ENCODE results near the gene NXF3. TPM values are rescaled to one million over a fixed set of nuclear protein-coding genes. Genes with fewer than 3 reads are reported as not detected.

The NXF3 gene
- total and polyA plus RNA-seq, 4 donors = 0.33 to 1.5 (median 0.94) TPM

DNA sequence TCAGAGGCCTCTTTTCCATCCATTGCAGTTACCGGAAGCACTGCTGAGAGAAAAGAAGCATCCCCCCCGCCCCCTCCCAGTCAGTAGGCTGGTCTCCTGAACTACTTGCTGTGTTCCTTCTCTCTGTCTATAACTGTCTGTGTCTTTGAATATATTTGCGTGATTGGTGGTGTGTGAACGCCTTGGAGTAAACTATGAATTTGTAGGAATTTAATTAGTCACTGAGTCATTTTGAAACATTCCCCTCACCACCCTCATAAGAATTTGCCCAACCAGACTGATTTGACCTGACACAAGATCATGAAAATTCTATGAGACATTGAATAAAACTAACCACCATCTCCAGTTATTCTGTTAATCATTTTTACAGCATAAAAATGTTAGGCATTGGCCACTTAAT lies 6.7 kb upstream of the NXF3 start (continued):
- TF ChIP-seq RAD21 (IDR thresholded peaks at IDR 0.05) (no peak), HNF4A (conservative IDR thresholded peaks at IDR 0.05) (no peak)

DNA sequence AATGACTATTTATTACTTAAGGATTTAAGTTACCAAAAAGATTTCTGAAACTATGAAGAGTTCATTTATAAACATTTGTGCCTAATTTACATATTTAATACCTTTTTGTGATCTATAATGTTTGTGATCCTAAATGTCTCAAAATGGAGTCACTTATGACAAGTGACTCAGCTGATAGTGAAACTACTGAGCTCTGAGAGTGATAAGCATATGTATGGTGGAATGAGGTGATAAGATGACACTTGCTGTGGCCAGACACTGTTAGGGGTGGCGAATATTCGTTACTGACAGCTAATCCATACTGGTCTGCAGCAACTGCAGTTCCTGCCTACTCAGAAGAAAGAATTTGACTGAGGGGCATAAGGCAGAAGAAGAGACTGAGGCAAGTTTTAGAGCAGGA lies 5.5 kb upstream of the NXF3 start:
- H3K9me3 ChIP-seq (ENCODE audit: control insufficient read depth in 4 of 4, low read length in 3 of 4) = no peaks in the 10 kb centered on the region
- no peak overlapping the region for H3K4me3 ChIP-seq (ENCODE audit: low read depth in 1 of 3, low read length in 3 of 3)
- H3K36me3 ChIP-seq (ENCODE audit: control insufficient read depth in 4 of 4, insufficient read depth in 3 of 4, low read depth in 1 of 4, low read length in 3 of 4) = no peaks in the 10 kb centered on the region
- H3K27ac ChIP-seq (ENCODE audit: low read depth in 1 of 2, low read length in 2 of 2) = no peak overlapping the region
- TF ChIP-seq, protein P1, sequence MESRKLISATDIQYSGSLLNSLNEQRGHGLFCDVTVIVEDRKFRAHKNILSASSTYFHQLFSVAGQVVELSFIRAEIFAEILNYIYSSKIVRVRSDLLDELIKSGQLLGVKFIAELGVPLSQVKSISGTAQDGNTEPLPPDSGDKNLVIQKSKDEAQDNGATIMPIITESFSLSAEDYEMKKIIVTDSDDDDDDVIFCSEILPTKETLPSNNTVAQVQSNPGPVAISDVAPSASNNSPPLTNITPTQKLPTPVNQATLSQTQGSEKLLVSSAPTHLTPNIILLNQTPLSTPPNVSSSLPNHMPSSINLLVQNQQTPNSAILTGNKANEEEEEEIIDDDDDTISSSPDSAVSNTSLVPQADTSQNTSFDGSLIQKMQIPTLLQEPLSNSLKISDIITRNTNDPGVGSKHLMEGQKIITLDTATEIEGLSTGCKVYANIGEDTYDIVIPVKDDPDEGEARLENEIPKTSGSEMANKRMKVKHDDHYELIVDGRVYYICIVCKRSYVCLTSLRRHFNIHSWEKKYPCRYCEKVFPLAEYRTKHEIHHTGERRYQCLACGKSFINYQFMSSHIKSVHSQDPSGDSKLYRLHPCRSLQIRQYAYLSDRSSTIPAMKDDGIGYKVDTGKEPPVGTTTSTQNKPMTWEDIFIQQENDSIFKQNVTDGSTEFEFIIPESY (IDR thresholded peaks at IDR 0.05) = no peak
- TF ChIP-seq SP1 (IDR thresholded peaks at IDR 0.05) (no peak), EGR1 (IDR thresholded peaks at IDR 0.05; ENCODE audit: low read depth in 2 of 2) (no peak), JUND (IDR thresholded peaks at IDR 0.05) (no peak), NR2F2 (IDR thresholded peaks at IDR 0.05) (no peak), YY1 (IDR thresholded peaks at IDR 0.05) (no peak), HNF4A (conservative IDR thresholded peaks at IDR 0.05) (no peak), FOXA1 (IDR thresholded peaks at IDR 0.05) (no peak), TAF1 (conservative IDR thresholded peaks at IDR 0.05) (no peak), HNF4G (IDR thresholded peaks at IDR 0.05) (no peak), RXRA (IDR thresholded peaks at IDR 0.05) (no peak), FOXA2 (IDR thresholded peaks at IDR 0.05) (no peak)
- TF ChIP-seq, protein P2, sequence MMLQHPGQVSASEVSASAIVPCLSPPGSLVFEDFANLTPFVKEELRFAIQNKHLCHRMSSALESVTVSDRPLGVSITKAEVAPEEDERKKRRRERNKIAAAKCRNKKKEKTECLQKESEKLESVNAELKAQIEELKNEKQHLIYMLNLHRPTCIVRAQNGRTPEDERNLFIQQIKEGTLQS (IDR thresholded peaks at IDR 0.05) = no peak
- TF ChIP-seq, protein P3, sequence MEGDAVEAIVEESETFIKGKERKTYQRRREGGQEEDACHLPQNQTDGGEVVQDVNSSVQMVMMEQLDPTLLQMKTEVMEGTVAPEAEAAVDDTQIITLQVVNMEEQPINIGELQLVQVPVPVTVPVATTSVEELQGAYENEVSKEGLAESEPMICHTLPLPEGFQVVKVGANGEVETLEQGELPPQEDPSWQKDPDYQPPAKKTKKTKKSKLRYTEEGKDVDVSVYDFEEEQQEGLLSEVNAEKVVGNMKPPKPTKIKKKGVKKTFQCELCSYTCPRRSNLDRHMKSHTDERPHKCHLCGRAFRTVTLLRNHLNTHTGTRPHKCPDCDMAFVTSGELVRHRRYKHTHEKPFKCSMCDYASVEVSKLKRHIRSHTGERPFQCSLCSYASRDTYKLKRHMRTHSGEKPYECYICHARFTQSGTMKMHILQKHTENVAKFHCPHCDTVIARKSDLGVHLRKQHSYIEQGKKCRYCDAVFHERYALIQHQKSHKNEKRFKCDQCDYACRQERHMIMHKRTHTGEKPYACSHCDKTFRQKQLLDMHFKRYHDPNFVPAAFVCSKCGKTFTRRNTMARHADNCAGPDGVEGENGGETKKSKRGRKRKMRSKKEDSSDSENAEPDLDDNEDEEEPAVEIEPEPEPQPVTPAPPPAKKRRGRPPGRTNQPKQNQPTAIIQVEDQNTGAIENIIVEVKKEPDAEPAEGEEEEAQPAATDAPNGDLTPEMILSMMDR (IDR thresholded peaks at IDR 0.05; ENCODE audit: low read depth, low read length, missing input control) = no peak
- TF ChIP-seq, protein P4, sequence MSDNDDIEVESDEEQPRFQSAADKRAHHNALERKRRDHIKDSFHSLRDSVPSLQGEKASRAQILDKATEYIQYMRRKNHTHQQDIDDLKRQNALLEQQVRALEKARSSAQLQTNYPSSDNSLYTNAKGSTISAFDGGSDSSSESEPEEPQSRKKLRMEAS (IDR thresholded peaks at IDR 0.05) = no peak
- WGBS = 75% methylated on average over 2 of the region's 2 CpGs
- DNase-seq (ENCODE audit: low spot score) = no peak
- no peaks in the 10 kb centered on the region for H3K27me3 ChIP-seq (ENCODE audit: control insufficient read depth in 4 of 4, insufficient read depth in 4 of 4, low read length in 3 of 4)
- no peak overlapping the region for H3K9ac ChIP-seq (ENCODE audit: low read depth in 1 of 2, low read length in 2 of 2)
- H3K4me1 ChIP-seq (ENCODE audit: control insufficient read depth in 4 of 4, insufficient read depth in 4 of 4, low read length in 3 of 4) = no peaks in the 10 kb centered on the region

DNA sequence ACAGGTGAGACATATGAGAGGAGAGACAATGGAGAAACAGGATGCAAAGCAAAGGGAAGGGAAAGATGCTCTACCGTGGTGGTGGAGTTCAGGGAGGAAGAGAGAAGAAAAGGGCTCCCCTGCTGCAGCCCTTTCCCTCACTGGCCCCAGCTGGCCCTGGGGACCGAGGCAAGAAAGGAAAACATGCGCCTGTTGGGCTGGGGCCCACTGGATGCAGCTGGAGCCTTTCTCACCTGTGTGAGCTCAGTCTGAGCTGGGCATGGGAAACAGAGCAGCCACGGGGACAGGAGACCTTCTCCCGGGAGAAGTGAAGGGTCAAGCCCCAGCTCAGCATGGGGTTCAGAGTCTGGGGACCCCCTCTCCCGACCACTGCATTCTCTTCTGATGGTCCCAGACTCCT lies 11.9 kb downstream of the NXF3 start:
- no peak for DNase-seq (ENCODE audit: low spot score)
- H3K27me3 ChIP-seq (ENCODE audit: control insufficient read depth in 4 of 4, insufficient read depth in 4 of 4, low read length in 3 of 4) = peaks cover 0 to 5% (median 0%) of the 10 kb centered on the region in 4 donors
- H3K9me3 ChIP-seq (ENCODE audit: control insufficient read depth in 4 of 4, low read length in 3 of 4) = no peaks in the 10 kb centered on the region
- H3K4me1 ChIP-seq (ENCODE audit: control insufficient read depth in 4 of 4, insufficient read depth in 4 of 4, low read length in 3 of 4) = no peaks in the 10 kb centered on the region
- no peak overlapping the region for H3K9ac ChIP-seq (ENCODE audit: low read depth in 1 of 2, low read length in 2 of 2)
- no peaks in the 10 kb centered on the region for H3K36me3 ChIP-seq (ENCODE audit: control insufficient read depth in 4 of 4, insufficient read depth in 3 of 4, low read depth in 1 of 4, low read length in 3 of 4)
- WGBS = 72% methylated on average over 6 of the region's 6 CpGs
- TF ChIP-seq, protein P4 (IDR thresholded peaks at IDR 0.05) = no peak
- TF ChIP-seq YY1 (IDR thresholded peaks at IDR 0.05) (no peak), EGR1 (IDR thresholded peaks at IDR 0.05; ENCODE audit: low read depth in 2 of 2) (no peak), FOXA2 (IDR thresholded peaks at IDR 0.05) (no peak), JUND (IDR thresholded peaks at IDR 0.05) (no peak), FOXA1 (IDR thresholded peaks at IDR 0.05) (no peak), SP1 (IDR thresholded peaks at IDR 0.05) (no peak), GABPA (IDR thresholded peaks at IDR 0.05 in 1 of 2, conservative IDR thresholded peaks at IDR 0.05 in 1 of 2) (no peak), RAD21 (IDR thresholded peaks at IDR 0.05) (no peak), RXRA (IDR thresholded peaks at IDR 0.05) (no peak), HNF4A (conservative IDR thresholded peaks at IDR 0.05) (no peak), HNF4G (IDR thresholded peaks at IDR 0.05) (no peak)
- TF ChIP-seq, protein P5, sequence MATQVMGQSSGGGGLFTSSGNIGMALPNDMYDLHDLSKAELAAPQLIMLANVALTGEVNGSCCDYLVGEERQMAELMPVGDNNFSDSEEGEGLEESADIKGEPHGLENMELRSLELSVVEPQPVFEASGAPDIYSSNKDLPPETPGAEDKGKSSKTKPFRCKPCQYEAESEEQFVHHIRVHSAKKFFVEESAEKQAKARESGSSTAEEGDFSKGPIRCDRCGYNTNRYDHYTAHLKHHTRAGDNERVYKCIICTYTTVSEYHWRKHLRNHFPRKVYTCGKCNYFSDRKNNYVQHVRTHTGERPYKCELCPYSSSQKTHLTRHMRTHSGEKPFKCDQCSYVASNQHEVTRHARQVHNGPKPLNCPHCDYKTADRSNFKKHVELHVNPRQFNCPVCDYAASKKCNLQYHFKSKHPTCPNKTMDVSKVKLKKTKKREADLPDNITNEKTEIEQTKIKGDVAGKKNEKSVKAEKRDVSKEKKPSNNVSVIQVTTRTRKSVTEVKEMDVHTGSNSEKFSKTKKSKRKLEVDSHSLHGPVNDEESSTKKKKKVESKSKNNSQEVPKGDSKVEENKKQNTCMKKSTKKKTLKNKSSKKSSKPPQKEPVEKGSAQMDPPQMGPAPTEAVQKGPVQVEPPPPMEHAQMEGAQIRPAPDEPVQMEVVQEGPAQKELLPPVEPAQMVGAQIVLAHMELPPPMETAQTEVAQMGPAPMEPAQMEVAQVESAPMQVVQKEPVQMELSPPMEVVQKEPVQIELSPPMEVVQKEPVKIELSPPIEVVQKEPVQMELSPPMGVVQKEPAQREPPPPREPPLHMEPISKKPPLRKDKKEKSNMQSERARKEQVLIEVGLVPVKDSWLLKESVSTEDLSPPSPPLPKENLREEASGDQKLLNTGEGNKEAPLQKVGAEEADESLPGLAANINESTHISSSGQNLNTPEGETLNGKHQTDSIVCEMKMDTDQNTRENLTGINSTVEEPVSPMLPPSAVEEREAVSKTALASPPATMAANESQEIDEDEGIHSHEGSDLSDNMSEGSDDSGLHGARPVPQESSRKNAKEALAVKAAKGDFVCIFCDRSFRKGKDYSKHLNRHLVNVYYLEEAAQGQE (IDR thresholded peaks at IDR 0.05) = no peak
- TF ChIP-seq, protein P2 (IDR thresholded peaks at IDR 0.05) = no peak
- TF ChIP-seq, protein P1 (IDR thresholded peaks at IDR 0.05) = no peak
- no peak overlapping the region for H3K27ac ChIP-seq (ENCODE audit: low read depth in 1 of 2, low read length in 2 of 2)
- no peak overlapping the region for H3K4me3 ChIP-seq (ENCODE audit: low read depth in 1 of 3, low read length in 3 of 3)

All from liver (tissue), 9 donors.